A375 (cell line): Measurements from ENCODE around the gene UBE2Q1. TPM values are rescaled to one million over a fixed set of nuclear protein-coding genes. Genes with fewer than 3 reads are reported as not detected.

Source experiments
- total RNA-seq: library from RNA; depleted of rRNA; stranded (reverse); fragments of >200 nt; shearing (Covaris generic); gene quantifications from 2 replicates; pipeline ENCODE4 v1.2.3, GENCODE V29; 2014; rRNA removed

Gene UBE2Q1
- total RNA-seq: 76.5 and 84.1 TPM in 2 replicates

GRCh38 chr1:154557939-154558719 is at the start of gene UBE2Q1:
Gene UBE2Q1, minus strand, starts transcription at chr1:154558662. Its CDS starts 109 bp downstream, at chr1:154558553.

DNA sequence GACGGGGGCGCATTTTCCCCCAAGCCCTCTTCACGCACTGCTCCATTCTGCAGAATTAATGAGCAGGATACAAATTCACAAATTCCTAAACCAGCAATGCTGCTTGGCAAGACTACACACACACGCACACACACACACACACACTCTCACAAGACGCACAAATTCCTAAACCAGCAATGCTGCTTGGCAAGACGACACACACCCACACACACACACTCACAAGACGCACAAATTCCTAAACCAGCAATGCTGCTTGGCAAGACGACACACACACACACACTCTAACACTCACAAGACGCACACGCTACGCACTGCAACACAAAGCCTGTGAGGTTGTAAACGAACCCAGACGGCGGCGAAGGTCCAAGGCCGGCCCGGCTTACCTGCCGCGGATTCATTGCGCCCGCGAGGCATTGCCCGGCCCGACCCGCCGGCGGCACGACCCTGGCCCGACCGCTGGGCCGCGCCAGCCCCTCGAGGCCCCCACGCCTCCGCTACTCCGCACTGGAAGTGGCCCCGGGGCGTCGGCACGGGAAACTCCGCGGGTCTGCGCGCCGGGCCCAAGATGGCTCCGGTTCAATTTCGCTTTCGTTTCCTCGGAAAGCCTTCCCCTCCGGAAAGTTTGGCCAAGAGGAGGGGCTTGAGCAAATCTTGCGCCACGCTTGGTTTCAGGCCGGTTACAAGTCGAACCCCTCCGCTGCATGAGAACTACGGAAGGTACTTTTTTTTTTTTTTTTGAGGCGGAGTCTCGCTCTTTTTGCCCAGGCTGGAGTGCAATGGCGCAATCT is 49.3 kb upstream of the UBE2Q1 start, which contains the start of gene ADAR:
ADAR (minus strand) TSS at position 578 of the 788 bp plus-strand sequence; CDS start at position 398, 180 bp downstream.

GRCh38 chr1:154567386-154568156 is 9.1 kb upstream of the UBE2Q1 start, which contains the start of gene CHRNB2:
Gene CHRNB2, plus strand, starts transcription at chr1:154567778. Its CDS starts 267 bp downstream, at chr1:154568045.

DNA sequence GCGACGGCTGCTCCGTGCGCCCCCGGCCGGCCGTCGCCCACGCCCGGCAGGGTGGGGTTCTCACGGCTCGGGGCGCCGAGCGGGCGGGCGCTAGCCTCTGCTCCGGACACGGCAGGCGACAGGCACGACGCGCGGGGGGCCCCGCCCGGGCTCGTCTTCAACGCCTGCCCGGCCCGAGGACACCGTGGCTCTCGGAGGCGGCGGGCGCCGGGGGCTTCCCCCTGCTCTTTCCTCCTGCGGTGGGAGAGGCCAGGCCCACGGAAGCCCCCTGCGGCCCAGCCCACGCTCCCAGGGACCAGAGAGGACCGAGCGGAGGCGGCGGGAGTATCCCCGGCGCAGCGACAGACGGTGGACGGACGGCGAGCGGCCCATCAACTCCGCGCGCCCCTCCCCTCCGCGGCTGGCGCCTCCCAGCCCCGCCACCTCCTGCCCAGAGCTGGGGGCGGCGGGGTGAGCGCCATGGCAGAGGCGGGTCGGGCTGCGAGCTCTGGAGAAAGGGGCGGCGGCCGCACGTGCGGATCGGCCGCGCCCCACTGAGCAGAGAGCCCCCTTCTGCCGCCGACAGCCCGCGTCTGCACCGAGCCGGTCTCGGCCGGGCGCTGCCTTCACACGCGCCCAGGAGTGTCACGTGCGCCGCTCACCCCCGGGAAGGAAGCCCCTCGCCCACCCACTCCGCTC is 56.3 kb downstream of the UBE2Q1 start, which contains the start of the genes SHE and TDRD10:
SHE (minus strand) TSS at position 347 of the 678 bp plus-strand sequence. CDS start 386 bp downstream, outside the sequence.
TDRD10 (plus strand) TSS at position 154 of the 678 bp plus-strand sequence. CDS start 4,685 bp downstream, outside the sequence.

Other genes starting within 250 kb of the UBE2Q1 start
- not detected in 2 replicates for gene AQP10, start 237.6 kb downstream of the UBE2Q1 start, total RNA-seq
- gene ATP8B2, start 233.1 kb downstream of the UBE2Q1 start, total RNA-seq: 92.2 and 105 TPM in 2 replicates
- gene IL6R, start 153.3 kb downstream of the UBE2Q1 start, total RNA-seq: 7.3 and 11.6 TPM in 2 replicates
- not detected in 2 replicates for gene TDRD10, start 56.4 kb downstream of the UBE2Q1 start, total RNA-seq
- gene SHE, start 56.2 kb downstream of the UBE2Q1 start, total RNA-seq: 0.08 and 0.11 TPM in 2 replicates
- 0.37 and 1.7 TPM in 2 replicates for gene CHRNB2, start 9.1 kb upstream of the UBE2Q1 start, total RNA-seq
- gene ADAR, start 49.5 kb upstream of the UBE2Q1 start, total RNA-seq: 84.3 and 99.2 TPM in 2 replicates